ENCODE measurements around the gene LRRC28. TPM values are rescaled to one million over a fixed set of nuclear protein-coding genes. Genes with fewer than 3 reads are reported as not detected.
A peak's percentile ranks its signal among the peaks of the same experiment; 100 is the strongest.

The LRRC28 gene
- total RNA-seq, 1 experiment from 2014 or later: 10.6 TPM

GRCh38 chr15:99348412-99348811 lies 97.1 kb downstream of the LRRC28 start:
- ChIA-PET POLR2A (interaction anchor here (0.5 to 1.8 kb wide), 4 partner anchors 16 to 275 kb away, joined by 3 to 4 read pairs (median 3); no protein-coding TSS in a partner anchor), CTCF (no interaction called here)
- Mint-ChIP-seq H3K27me3 (ENCODE audit: insufficient read depth, unreplicated experiment) (no peaks in the 10 kb centered on the region), H3K9me3 (ENCODE audit: unreplicated experiment) (no peaks in the 10 kb centered on the region), H3K4me3 (ENCODE audit: unreplicated experiment) (no peak overlapping the region), H3K27ac (ENCODE audit: low read depth, unreplicated experiment) (no peak overlapping the region), H3K36me3 (ENCODE audit: insufficient read depth, unreplicated experiment) (peaks cover 16% of the 10 kb centered on the region), H3K4me1 (ENCODE audit: insufficient read depth, unreplicated experiment) (no peaks in the 10 kb centered on the region)
- TF ChIP-seq, protein P1, sequence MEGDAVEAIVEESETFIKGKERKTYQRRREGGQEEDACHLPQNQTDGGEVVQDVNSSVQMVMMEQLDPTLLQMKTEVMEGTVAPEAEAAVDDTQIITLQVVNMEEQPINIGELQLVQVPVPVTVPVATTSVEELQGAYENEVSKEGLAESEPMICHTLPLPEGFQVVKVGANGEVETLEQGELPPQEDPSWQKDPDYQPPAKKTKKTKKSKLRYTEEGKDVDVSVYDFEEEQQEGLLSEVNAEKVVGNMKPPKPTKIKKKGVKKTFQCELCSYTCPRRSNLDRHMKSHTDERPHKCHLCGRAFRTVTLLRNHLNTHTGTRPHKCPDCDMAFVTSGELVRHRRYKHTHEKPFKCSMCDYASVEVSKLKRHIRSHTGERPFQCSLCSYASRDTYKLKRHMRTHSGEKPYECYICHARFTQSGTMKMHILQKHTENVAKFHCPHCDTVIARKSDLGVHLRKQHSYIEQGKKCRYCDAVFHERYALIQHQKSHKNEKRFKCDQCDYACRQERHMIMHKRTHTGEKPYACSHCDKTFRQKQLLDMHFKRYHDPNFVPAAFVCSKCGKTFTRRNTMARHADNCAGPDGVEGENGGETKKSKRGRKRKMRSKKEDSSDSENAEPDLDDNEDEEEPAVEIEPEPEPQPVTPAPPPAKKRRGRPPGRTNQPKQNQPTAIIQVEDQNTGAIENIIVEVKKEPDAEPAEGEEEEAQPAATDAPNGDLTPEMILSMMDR (IDR thresholded peaks at IDR 0.05; ENCODE audit: unreplicated experiment): no peak
- intact Hi-C loops (cut with micrococcal nuclease): no loop called here
- DNase-seq (ENCODE audit: unreplicated experiment): no peak
- no TSS peak for BruUV-seq (replicated peaks)

GRCh38 chr15:99350408-99350807 lies 99.1 kb downstream of the LRRC28 start:
- H3K9me3 Mint-ChIP-seq (ENCODE audit: unreplicated experiment): no peaks in the 10 kb centered on the region
- H3K27me3 Mint-ChIP-seq (ENCODE audit: insufficient read depth, unreplicated experiment): no peaks in the 10 kb centered on the region
- DNase-seq (ENCODE audit: unreplicated experiment): no peak
- ChIA-PET CTCF (interaction anchor here (1.0 to 1.2 kb wide), 2 partner anchors 21 to 96 kb away, joined by 3 read pairs; no protein-coding TSS in a partner anchor), POLR2A (interaction anchor here (0.7 kb wide), 1 partner anchor 51 kb away, joined by 3 read pairs; no protein-coding TSS in a partner anchor)
- peaks cover 16% of the 10 kb centered on the region for H3K36me3 Mint-ChIP-seq (ENCODE audit: insufficient read depth, unreplicated experiment)
- no peak overlapping the region for H3K27ac Mint-ChIP-seq (ENCODE audit: low read depth, unreplicated experiment)
- TF ChIP-seq, protein P1 (IDR thresholded peaks at IDR 0.05; ENCODE audit: unreplicated experiment): no peak
- H3K4me3 Mint-ChIP-seq (ENCODE audit: unreplicated experiment): no peak overlapping the region
- no TSS peak for BruUV-seq (replicated peaks)
- intact Hi-C loops (cut with micrococcal nuclease): no loop called here
- no peaks in the 10 kb centered on the region for H3K4me1 Mint-ChIP-seq (ENCODE audit: insufficient read depth, unreplicated experiment)

DNA sequence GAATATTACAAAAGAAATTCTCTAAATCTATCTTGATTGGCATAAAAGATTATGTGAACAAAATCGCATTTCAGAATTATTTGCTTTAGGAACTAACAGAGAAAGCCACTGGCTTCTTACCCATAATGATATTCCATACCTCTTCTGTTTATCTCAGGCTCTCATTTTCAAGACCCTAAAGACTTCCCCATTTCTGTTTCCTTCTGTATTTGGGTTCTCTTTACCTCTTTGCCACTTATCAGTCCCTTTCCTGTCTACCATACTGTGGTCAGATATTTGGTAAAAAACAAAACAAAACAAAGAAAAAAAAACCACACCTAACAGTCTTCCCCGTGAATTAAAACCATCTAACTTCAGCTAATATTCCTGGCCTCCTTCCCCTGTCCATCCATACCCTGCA lies 108.5 kb downstream of the LRRC28 start:
- POLR2A ChIA-PET: no interaction called here
- peaks cover 6% of the 10 kb centered on the region for H3K36me3 Mint-ChIP-seq (ENCODE audit: insufficient read depth, unreplicated experiment)
- no TSS peak for BruUV-seq (replicated peaks)
- TF ChIP-seq, protein P1 (IDR thresholded peaks at IDR 0.05; ENCODE audit: unreplicated experiment): no peak
- CTCF ChIA-PET: interaction anchor here (4.0 kb wide), 1 partner anchor 11 kb away, joined by 21 read pairs; no protein-coding TSS in a partner anchor
- no peak overlapping the region for H3K27ac Mint-ChIP-seq (ENCODE audit: low read depth, unreplicated experiment)
- no peaks in the 10 kb centered on the region for H3K4me1 Mint-ChIP-seq (ENCODE audit: insufficient read depth, unreplicated experiment)
- no peaks in the 10 kb centered on the region for H3K9me3 Mint-ChIP-seq (ENCODE audit: unreplicated experiment)
- intact Hi-C loops (cut with micrococcal nuclease): no loop called here
- no peak for DNase-seq (ENCODE audit: unreplicated experiment)
- H3K4me3 Mint-ChIP-seq (ENCODE audit: unreplicated experiment): no peak overlapping the region
- H3K27me3 Mint-ChIP-seq (ENCODE audit: insufficient read depth, unreplicated experiment): no peaks in the 10 kb centered on the region

GRCh38 chr15:99361545-99362185 lies 110.4 kb downstream of the LRRC28 start:
- ChIA-PET CTCF (interaction anchor here (0.6 to 4.0 kb wide), 13 partner anchors 9 to 346 kb away, joined by 3 to 21 read pairs (median 3); no protein-coding TSS in a partner anchor), POLR2A (interaction anchor here (0.6 to 1.2 kb wide), 3 partner anchors 22 to 635 kb away, joined by 3 to 4 read pairs (median 3); no protein-coding TSS in a partner anchor)
- TF ChIP-seq, protein P1 (IDR thresholded peaks at IDR 0.05; ENCODE audit: unreplicated experiment): peak; percentile 35
- H3K4me1 Mint-ChIP-seq (ENCODE audit: insufficient read depth, unreplicated experiment): no peaks in the 10 kb centered on the region
- peak; percentile 38 for DNase-seq (ENCODE audit: unreplicated experiment)
- H3K4me3 Mint-ChIP-seq (ENCODE audit: unreplicated experiment): no peak overlapping the region
- H3K27ac Mint-ChIP-seq (ENCODE audit: low read depth, unreplicated experiment): no peak overlapping the region
- no TSS peak for BruUV-seq (replicated peaks)
- peaks cover 6% of the 10 kb centered on the region for H3K36me3 Mint-ChIP-seq (ENCODE audit: insufficient read depth, unreplicated experiment)
- intact Hi-C loops (cut with micrococcal nuclease): loop anchor here (1.0 kb wide), 1 partner anchor 75 kb away; no protein-coding TSS in a partner anchor
- H3K9me3 Mint-ChIP-seq (ENCODE audit: unreplicated experiment): no peaks in the 10 kb centered on the region
- no peaks in the 10 kb centered on the region for H3K27me3 Mint-ChIP-seq (ENCODE audit: insufficient read depth, unreplicated experiment)

Measured in MCF 10A (cell line).